Thoracic aorta (tissue), 2 donors: ENCODE data around the gene GDPD4. TPM values are rescaled to one million over a fixed set of nuclear protein-coding genes. Genes with fewer than 3 reads are reported as not detected.

Source experiments
- ATAC-seq: fragments of 150-250 bp; one replicate; pipeline ENCODE4 v1.8.0; 2017; ENCODE audit warnings: low read depth; ENCODE audit not compliant: insufficient number of reproducible peaks, low FRiP score
- DNase-seq: peaks from one replicate; pipeline ENCODE4 v3.0.0-alpha.2; 2020; ENCODE audit warnings: low spot score
- H3K27ac ChIP-seq, 2 donors: fragments of 200-600 bp; sonication (generic); 1 replicate in 1 of 2; 2 replicates in 1 of 2; pipeline ENCODE4 v1.5.1; 2016; ENCODE audit warnings: mild to moderate bottlenecking in 2 of 2, moderate library complexity in 2 of 2
- H3K27me3 ChIP-seq: fragments of 200-600 bp; sonication (generic); replicated peaks from 2 replicates; pipeline ENCODE4 v1.6.0; 2016; ENCODE audit warnings: mild to moderate bottlenecking; ENCODE audit not compliant: insufficient read depth
- H3K36me3 ChIP-seq: fragments of 200-600 bp; sonication (generic); one replicate; pipeline ENCODE4 v1.5.1; 2016
- H3K4me1 ChIP-seq, 2 donors: fragments of 200-600 bp; sonication (generic); 1 replicate in 1 of 2; 2 replicates in 1 of 2; pipeline versions ENCODE4 v1.5.1 to v1.6.0; 2016; ENCODE audit warnings: low read depth in 2 of 2, mild to moderate bottlenecking in 1 of 2; ENCODE audit not compliant: control insufficient read depth in 1 of 2
- H3K4me3 ChIP-seq: fragments of 200-600 bp; sonication (generic); 2 replicates; pipeline ENCODE4 v1.5.1; 2016; ENCODE audit warnings: mild to moderate bottlenecking
- H3K9me3 ChIP-seq: fragments of 200-600 bp; sonication (generic); 2 replicates; pipeline ENCODE4 v1.5.1; 2016
- CTCF ChIP-seq: fragments of 200-600 bp; sonication (generic); IDR thresholded peaks from one replicate; pipeline ENCODE4 v1.5.1; 2019; ENCODE audit warnings: antibody characterized with exemption
- total RNA-seq, 2 donors: library from RNA; depleted of rRNA; stranded (reverse); fragments of >200 nt; gene quantifications; one replicate each; pipeline versions ENCODE4 v1.1.0 to v1.2.3, GENCODE V29; 2016

GDPD4 gene
- total RNA-seq, 2 donors from 2014 or later, result not detected

GRCh38 chr11:77259641-77260040 is 41.8 kb downstream of the GDPD4 start:
- peaks cover 9% of the 10 kb centered on the region for H3K9me3 ChIP-seq
- no peaks in the 10 kb centered on the region for H3K27me3 ChIP-seq
- no peak overlapping the region for H3K27ac ChIP-seq
- ATAC-seq (no peak), DNase-seq (no peak)
- no peak for TF ChIP-seq CTCF
- H3K4me1 ChIP-seq, result no peaks in the 10 kb centered on the region
- no peak overlapping the region for H3K4me3 ChIP-seq
- H3K36me3 ChIP-seq, result no peaks in the 10 kb centered on the region

- H3K27ac ChIP-seq, result no peak overlapping the region
- no peaks in the 10 kb centered on the region for H3K4me1 ChIP-seq
- peaks cover 4% of the 10 kb centered on the region for H3K9me3 ChIP-seq
- no peaks in the 10 kb centered on the region for H3K36me3 ChIP-seq
- no peaks in the 10 kb centered on the region for H3K27me3 ChIP-seq
- ATAC-seq (no peak), DNase-seq (no peak)
- no peak overlapping the region for H3K4me3 ChIP-seq
- no peak for TF ChIP-seq CTCF
Observed at GRCh38 chr11:77253690-77254089, 47.8 kb downstream of the GDPD4 start.

- H3K9me3 ChIP-seq, result peaks cover 4% of the 10 kb centered on the region
- no peak overlapping the region for H3K27ac ChIP-seq
Observed at GRCh38 chr11:77252555-77253270, 48.8 kb downstream of the GDPD4 start.

GRCh38 chr11:77250881-77251640 is 50.4 kb downstream of the GDPD4 start:
- no peak for TF ChIP-seq CTCF
- H3K27me3 ChIP-seq, result no peaks in the 10 kb centered on the region
- no peak for ATAC-seq
- peaks cover 4% of the 10 kb centered on the region for H3K9me3 ChIP-seq
- H3K4me3 ChIP-seq, result no peak overlapping the region
- H3K36me3 ChIP-seq, result no peaks in the 10 kb centered on the region
- no peaks in the 10 kb centered on the region for H3K4me1 ChIP-seq
- H3K27ac ChIP-seq, result no peak overlapping the region
- DNase-seq, result no peak

More at GRCh38 chr11:77252555-77253270, 48.8 kb downstream of the GDPD4 start:
- H3K4me3 ChIP-seq, result no peak overlapping the region
- H3K36me3 ChIP-seq, result no peaks in the 10 kb centered on the region
- no peak for TF ChIP-seq CTCF
- DNase-seq (no peak), ATAC-seq (no peak)
- H3K27me3 ChIP-seq, result no peaks in the 10 kb centered on the region
- no peaks in the 10 kb centered on the region for H3K4me1 ChIP-seq

- H3K36me3 ChIP-seq, result no peaks in the 10 kb centered on the region
- no peak for ATAC-seq
- no peak overlapping the region for H3K4me3 ChIP-seq
- DNase-seq, result no peak
- no peak for TF ChIP-seq CTCF
- no peaks in the 10 kb centered on the region for H3K4me1 ChIP-seq
- no peak overlapping the region for H3K27ac ChIP-seq
- H3K9me3 ChIP-seq, result peaks cover 4% of the 10 kb centered on the region
- no peaks in the 10 kb centered on the region for H3K27me3 ChIP-seq
Observed at GRCh38 chr11:77249427-77249826, 52.1 kb downstream of the GDPD4 start.
